GM21360 (cell line): Measurements from ENCODE around the gene KRT36.

Source experiments
- ATAC-seq: cut with Tn5 transposase; IDR thresholded peaks from one replicate; pipeline ENCODE4 v1.9.1; 2021; ENCODE audit warnings: mild to moderate bottlenecking, moderate library complexity; ENCODE audit not compliant: unreplicated experiment

KRT36 gene

GRCh38 chr17:41480136-41480535, 9.6 kb downstream of the KRT36 start:
- ATAC-seq, result no peak

- ATAC-seq, result no peak
These were observed 11.5 kb downstream of the KRT36 start for GRCh38 chr17:41478237-41478636.

- ATAC-seq, result no peak
These were observed 12.6 kb downstream of the KRT36 start for GRCh38 chr17:41476866-41477815.

GRCh38 chr17:41475421-41475820, 14.3 kb downstream of the KRT36 start:
- no peak for ATAC-seq

GRCh38 chr17:41474863-41475262, 14.8 kb downstream of the KRT36 start:
- ATAC-seq, result no peak

- no peak for ATAC-seq
These were observed 21.4 kb downstream of the KRT36 start for GRCh38 chr17:41468346-41468745.

- no peak for ATAC-seq
These were observed 22.1 kb downstream of the KRT36 start for GRCh38 chr17:41467561-41467960.

GRCh38 chr17:41466988-41467387, 22.7 kb downstream of the KRT36 start, which contains the start of gene KRT32:
TSS of gene KRT32 (minus strand) at chr17:41467386. CDS start at chr17:41467325, 61 bp downstream.
- no peak for ATAC-seq

GRCh38 chr17:41464682-41465081, 25.0 kb downstream of the KRT36 start:
- ATAC-seq, result no peak

- no peak for ATAC-seq
These were observed 25.5 kb downstream of the KRT36 start for GRCh38 chr17:41464173-41464572.

GRCh38 chr17:41463746-41464145, 26.0 kb downstream of the KRT36 start:
- no peak for ATAC-seq

GRCh38 chr17:41462705-41463104, 27.0 kb downstream of the KRT36 start:
- no peak for ATAC-seq

GRCh38 chr17:41457676-41458075, 32.0 kb downstream of the KRT36 start:
- ATAC-seq, result no peak

GRCh38 chr17:41456204-41456603, 33.5 kb downstream of the KRT36 start:
- no peak for ATAC-seq

GRCh38 chr17:41455236-41455635, 34.5 kb downstream of the KRT36 start:
- no peak for ATAC-seq

GRCh38 chr17:41453066-41453465, 36.6 kb downstream of the KRT36 start:
- no peak for ATAC-seq

- no peak for ATAC-seq
These were observed 37.4 kb downstream of the KRT36 start for GRCh38 chr17:41452281-41452680.

- no peak for ATAC-seq
These were observed 38.5 kb downstream of the KRT36 start for GRCh38 chr17:41451154-41451728.

GRCh38 chr17:41449008-41449407, 40.7 kb downstream of the KRT36 start:
- no peak for ATAC-seq

- no peak for ATAC-seq
These were observed 41.2 kb downstream of the KRT36 start for GRCh38 chr17:41448506-41448905.

GRCh38 chr17:41446806-41447205, 42.9 kb downstream of the KRT36 start:
- no peak for ATAC-seq

GRCh38 chr17:41444640-41445039, 45.1 kb downstream of the KRT36 start:
- ATAC-seq, result no peak
